HepG2 (cell line): ENCODE data around the gene SLC35B2. TPM values are rescaled to one million over a fixed set of nuclear protein-coding genes. Genes with fewer than 3 reads are reported as not detected.

Source experiments
- GLI4 ChIP-seq: sonication (generic); formaldehyde crosslinking; IDR thresholded peaks from 2 replicates; pipeline ENCODE4 v1.5.1; 2020; ENCODE audit warnings: missing genetic modification reagents, mild to moderate bottlenecking, moderate library complexity, borderline replicate concordance
- HNF4A ChIP-seq: sonication (generic); formaldehyde crosslinking; IDR thresholded peaks from 2 replicates; pipeline ENCODE4 v1.4.0; 2020; ENCODE audit warnings: missing genetic modification reagents
- IKZF1 ChIP-seq: fragments of 450-650 bp; IDR thresholded peaks from 2 replicates; pipeline ENCODE4 v1.7.1; 2016
- JARID2 ChIP-seq: sonication (generic); formaldehyde crosslinking; IDR thresholded peaks from 2 replicates; pipeline ENCODE4 v1.8.1; 2023; ENCODE audit warnings: missing genetic modification reagents, inconsistent platforms; ENCODE audit not compliant: insufficient replicate concordance
- KLF12 ChIP-seq: sonication (generic); formaldehyde crosslinking; IDR thresholded peaks from 2 replicates; pipeline ENCODE4 v1.4.0; 2020; ENCODE audit warnings: missing genetic modification reagents, borderline replicate concordance
- MAZ ChIP-seq, 2 experiments: sonication (generic) in 1 of 2; formaldehyde crosslinking in 1 of 2; IDR thresholded peaks; 2 replicates each; pipeline versions ENCODE4 v1.5.0 to v1.6.1; 2012 to 2020; ENCODE audit warnings: low read depth in 2 of 2, mild to moderate bottlenecking in 2 of 2, borderline replicate concordance in 1 of 2, improper control_type of control experiment in 1 of 2, low read length in 1 of 2, missing genetic modification reagents in 1 of 2, moderate library complexity in 1 of 2
- MYNN ChIP-seq: sonication (generic); formaldehyde crosslinking; IDR thresholded peaks from 2 replicates; pipeline ENCODE4 v1.4.0; 2020; ENCODE audit warnings: mild to moderate bottlenecking, low read depth, missing genetic modification reagents
- NAIF1 ChIP-seq: sonication (generic); formaldehyde crosslinking; IDR thresholded peaks from 2 replicates; pipeline ENCODE4 v1.5.0; 2020; ENCODE audit warnings: mild to moderate bottlenecking, missing genetic modification reagents, borderline replicate concordance
- NRL ChIP-seq: sonication (generic); formaldehyde crosslinking; IDR thresholded peaks from 2 replicates; pipeline ENCODE4 v1.5.0; 2020; ENCODE audit warnings: missing genetic modification reagents, mild to moderate bottlenecking, moderate library complexity, borderline replicate concordance
- RORA ChIP-seq: sonication (generic); formaldehyde crosslinking; IDR thresholded peaks from 2 replicates; pipeline ENCODE4 v1.5.0; 2020; ENCODE audit warnings: mild to moderate bottlenecking, missing genetic modification reagents, moderate library complexity
- SALL1 ChIP-seq: sonication (generic); formaldehyde crosslinking; IDR thresholded peaks from 2 replicates; pipeline ENCODE4 v1.8.0; 2022; ENCODE audit warnings: mild to moderate bottlenecking, missing genetic modification reagents
- SIN3A ChIP-seq: IDR thresholded peaks from 2 replicates; pipeline ENCODE4 v1.6.1; 2011; ENCODE audit warnings: low read depth, mild to moderate bottlenecking, control low read depth, low read length, borderline replicate concordance
- SMAD1 ChIP-seq: sonication (generic); formaldehyde crosslinking; IDR thresholded peaks from 2 replicates; pipeline ENCODE4 v1.4.0; 2020; ENCODE audit warnings: missing genetic modification reagents, low read depth, mild to moderate bottlenecking, borderline replicate concordance
- SOX5 ChIP-seq: IDR thresholded peaks from 2 replicates; pipeline ENCODE4 v1.6.1; 2016; ENCODE audit warnings: borderline replicate concordance
- SRSF9 ChIP-seq: fragments of 200-400 bp; formaldehyde crosslinking; IDR thresholded peaks from 2 replicates; pipeline ENCODE4 v1.6.1; 2018; ENCODE audit warnings: borderline replicate concordance, mild to moderate bottlenecking, low read depth, low read length; ENCODE audit not compliant: insufficient read depth, poor library complexity, severe bottlenecking
- TAF1 ChIP-seq: sonication (generic); formaldehyde crosslinking; IDR thresholded peaks from 2 replicates; pipeline ENCODE4 v1.4.0; 2020; ENCODE audit warnings: missing genetic modification reagents
- TARDBP ChIP-seq: sonication (generic); formaldehyde crosslinking; IDR thresholded peaks from 2 replicates; pipeline ENCODE4 v1.8.0; 2022; ENCODE audit warnings: mild to moderate bottlenecking, missing genetic modification reagents
- TERF1 ChIP-seq: sonication (generic); formaldehyde crosslinking; IDR thresholded peaks from 2 replicates; pipeline ENCODE4 v1.8.0; 2022; ENCODE audit warnings: mild to moderate bottlenecking, missing genetic modification reagents, moderate library complexity
- YEATS4 ChIP-seq: sonication (generic); formaldehyde crosslinking; IDR thresholded peaks from 2 replicates; pipeline ENCODE4 v1.4.0; 2020; ENCODE audit warnings: missing genetic modification reagents, borderline replicate concordance
- ZNF263 ChIP-seq: sonication (generic); formaldehyde crosslinking; IDR thresholded peaks from 2 replicates; pipeline ENCODE4 v1.4.0; 2020; ENCODE audit warnings: missing genetic modification reagents
- ZNF441 ChIP-seq: sonication (generic); formaldehyde crosslinking; IDR thresholded peaks from 2 replicates; pipeline ENCODE4 v1.7.0; 2021; ENCODE audit warnings: missing genetic modification reagents, borderline replicate concordance
- ZNF709 ChIP-seq: sonication (generic); formaldehyde crosslinking; IDR thresholded peaks from 2 replicates; pipeline ENCODE4 v1.5.0; 2020; ENCODE audit warnings: mild to moderate bottlenecking, missing genetic modification reagents
- ZNF841 ChIP-seq: sonication (generic); formaldehyde crosslinking; IDR thresholded peaks from 2 replicates; pipeline ENCODE4 v1.8.1; 2023; ENCODE audit warnings: missing genetic modification reagents, borderline replicate concordance
- polyA plus RNA-seq, 8 experiments: library from polyadenylated mRNA; depleted of rRNA in 3 of 8; stranded (reverse) in 7 of 8; unstranded in 1 of 8; fragments of >200 nt; fragmentation: Illumina TruSeq in 4 of 8; extraction: Trizol in 4 of 8; gene quantifications; 2 replicates each; pipeline versions ENCODE4 v1.2.1 to v1.2.3, GENCODE V29; 2011 to 2016; ENCODE audit warnings: low read depth in 4 of 8, missing spikeins in 1 of 8, mixed read lengths in 1 of 8; ENCODE audit not compliant: insufficient read depth in 1 of 8
- total RNA-seq, 5 experiments: library from RNA; depleted of rRNA; stranded (reverse); fragments of >200 nt; fragmentation: Illumina TruSeq; extraction: Trizol; gene quantifications; 2 replicates each; pipeline ENCODE4 v1.2.3, GENCODE V29; 2016; ENCODE audit warnings: low read depth in 1 of 5
- TF ChIP-seq, protein P1 (sequence below): sonication (generic); formaldehyde crosslinking; IDR thresholded peaks from 2 replicates; pipeline ENCODE4 v1.5.1; 2020; ENCODE audit warnings: mild to moderate bottlenecking, moderate library complexity, missing genetic modification reagents
- TF ChIP-seq, protein P2 (sequence below): sonication (generic); formaldehyde crosslinking; IDR thresholded peaks from 2 replicates; pipeline ENCODE4 v1.8.1; 2023; ENCODE audit warnings: mild to moderate bottlenecking, missing genetic modification reagents

The SLC35B2 gene
- total and polyA plus RNA-seq, 2 of the 13 experiments (the other 11 are each of a cell fraction or from before 2014, with no cell fraction given), result 61.1 to 148 TPM

- TF ChIP-seq YEATS4 (CRISPR knock-in tag) (peak; percentile 32), SRSF9 (no peak), KLF12 (CRISPR knock-in tag) (peak; percentile 74; the same call in 1 of the 2 replicates), SIN3A (no peak), TARDBP (CRISPR knock-in tag) (no peak), JARID2 (CRISPR knock-in tag) (no peak), SALL1 (CRISPR knock-in tag) (peak; percentile 42; the same call in 1 of the 2 replicates), HNF4A (CRISPR knock-in tag) (0 out of 2 replicates have a peak, but pooled peaks have one; percentile 4), TERF1 (CRISPR knock-in tag) (0 out of 2 replicates have a peak, but pooled peaks have one; percentile 23), ZNF263 (peak; percentile 99), NRL (CRISPR knock-in tag) (no peak), SOX5 (CRISPR knock-in tag) (0 out of 2 replicates have a peak, but pooled peaks have one; percentile 12), ZNF709 (no peak), IKZF1 (no peak), SMAD1 (CRISPR knock-in tag) (no peak), GLI4 (no peak), ZNF841 (0 out of 2 replicates have a peak, but pooled peaks have one; percentile 48), ZNF441 (CRISPR knock-in tag) (no peak), TAF1 (CRISPR knock-in tag) (no peak), MYNN (no peak), RORA (CRISPR knock-in tag) (no peak), NAIF1 (CRISPR knock-in tag) (no peak), MAZ (IDR thresholded peaks at IDR 0.05; ENCODE audit: borderline replicate concordance, low read depth, low read length) (no peak), MAZ (CRISPR knock-in tag; IDR thresholded peaks at IDR 0.05; ENCODE audit: low read depth) (peak; percentile 59)
- TF ChIP-seq, protein P1, sequence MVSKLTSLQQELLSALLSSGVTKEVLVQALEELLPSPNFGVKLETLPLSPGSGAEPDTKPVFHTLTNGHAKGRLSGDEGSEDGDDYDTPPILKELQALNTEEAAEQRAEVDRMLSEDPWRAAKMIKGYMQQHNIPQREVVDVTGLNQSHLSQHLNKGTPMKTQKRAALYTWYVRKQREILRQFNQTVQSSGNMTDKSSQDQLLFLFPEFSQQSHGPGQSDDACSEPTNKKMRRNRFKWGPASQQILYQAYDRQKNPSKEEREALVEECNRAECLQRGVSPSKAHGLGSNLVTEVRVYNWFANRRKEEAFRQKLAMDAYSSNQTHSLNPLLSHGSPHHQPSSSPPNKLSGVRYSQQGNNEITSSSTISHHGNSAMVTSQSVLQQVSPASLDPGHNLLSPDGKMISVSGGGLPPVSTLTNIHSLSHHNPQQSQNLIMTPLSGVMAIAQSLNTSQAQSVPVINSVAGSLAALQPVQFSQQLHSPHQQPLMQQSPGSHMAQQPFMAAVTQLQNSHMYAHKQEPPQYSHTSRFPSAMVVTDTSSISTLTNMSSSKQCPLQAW (CRISPR knock-in tag), result 0 out of 2 replicates have a peak, but pooled peaks have one; percentile 44
- TF ChIP-seq, protein P2, sequence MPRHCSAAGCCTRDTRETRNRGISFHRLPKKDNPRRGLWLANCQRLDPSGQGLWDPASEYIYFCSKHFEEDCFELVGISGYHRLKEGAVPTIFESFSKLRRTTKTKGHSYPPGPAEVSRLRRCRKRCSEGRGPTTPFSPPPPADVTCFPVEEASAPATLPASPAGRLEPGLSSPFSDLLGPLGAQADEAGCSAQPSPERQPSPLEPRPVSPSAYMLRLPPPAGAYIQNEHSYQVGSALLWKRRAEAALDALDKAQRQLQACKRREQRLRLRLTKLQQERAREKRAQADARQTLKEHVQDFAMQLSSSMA (CRISPR knock-in tag), result peak; percentile 79
Measured at GRCh38 chr6:44275749-44276648, 18.7 kb upstream of the SLC35B2 start (continued).
